ENCODE results near the gene SIKE1.

Gene SIKE1

GRCh38 chr1:114740331-114740730 lies 40.2 kb downstream of the SIKE1 start:
- H3K4me3 Mint-ChIP-seq = no peak overlapping the region
- DNase-seq (no peak), ATAC-seq (no peak)
- peaks cover 40% of the 10 kb centered on the region for H3K4me1 Mint-ChIP-seq
- H3K27ac Mint-ChIP-seq = no peak overlapping the region
- H3K9me3 Mint-ChIP-seq = no peaks in the 10 kb centered on the region
- H3K27me3 Mint-ChIP-seq = no peaks in the 10 kb centered on the region

GRCh38 chr1:114737314-114737849 lies 43.1 kb downstream of the SIKE1 start:
- no peak overlapping the region for H3K27ac Mint-ChIP-seq
- no peak overlapping the region for H3K4me3 Mint-ChIP-seq
- ATAC-seq = no peak
- no peaks in the 10 kb centered on the region for H3K9me3 Mint-ChIP-seq
- no peaks in the 10 kb centered on the region for H3K27me3 Mint-ChIP-seq
- DNase-seq = no peak
- H3K4me1 Mint-ChIP-seq = peaks cover 20% of the 10 kb centered on the region

DNA sequence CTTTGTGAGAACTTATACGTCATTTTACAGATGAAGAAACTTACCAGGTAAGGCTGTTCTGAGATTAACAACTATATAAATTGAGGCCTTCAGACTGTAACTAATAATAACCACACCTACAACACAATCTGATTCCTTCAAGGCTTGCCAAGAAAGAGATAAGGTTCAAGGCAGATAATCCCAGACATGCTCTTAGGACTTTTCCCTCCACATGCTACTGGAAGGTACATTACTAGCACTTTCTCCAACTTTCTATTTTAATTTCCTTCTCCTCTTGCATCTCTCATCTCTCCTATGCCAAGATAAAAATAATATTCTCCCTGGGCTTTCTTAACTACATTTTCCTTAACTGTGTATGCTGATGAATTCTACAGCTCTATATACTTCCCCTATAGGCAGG lies 45.0 kb downstream of the SIKE1 start:
- H3K9me3 Mint-ChIP-seq = no peaks in the 10 kb centered on the region
- ATAC-seq (no peak), DNase-seq (no peak)
- no peak overlapping the region for H3K4me3 Mint-ChIP-seq
- H3K27me3 Mint-ChIP-seq = no peaks in the 10 kb centered on the region
- peaks cover 7% of the 10 kb centered on the region for H3K4me1 Mint-ChIP-seq
- peak overlapping the region in 1 of 2 donors; percentile 16 for H3K27ac Mint-ChIP-seq

- Mint-ChIP-seq H3K27me3 (no peaks in the 10 kb centered on the region), H3K4me3 (no peak overlapping the region), H3K27ac (peak overlapping the region in 1 of 2 donors; percentile 95), H3K9me3 (no peaks in the 10 kb centered on the region), H3K4me1 (peaks cover 4% of the 10 kb centered on the region)
- no peak for DNase-seq
- ATAC-seq = no peak
Measured at GRCh38 chr1:114729782-114730181, 50.7 kb downstream of the SIKE1 start.

- Mint-ChIP-seq H3K9me3 (no peaks in the 10 kb centered on the region), H3K27ac (no peak overlapping the region), H3K4me1 (peaks cover 9% of the 10 kb centered on the region), H3K4me3 (no peak overlapping the region), H3K27me3 (no peaks in the 10 kb centered on the region)
- DNase-seq (no peak), ATAC-seq (no peak)
Measured at GRCh38 chr1:114728553-114728952, 51.9 kb downstream of the SIKE1 start.

GRCh38 chr1:114725230-114725629 lies 55.3 kb downstream of the SIKE1 start:
- Mint-ChIP-seq H3K4me3 (no peak overlapping the region), H3K27me3 (no peaks in the 10 kb centered on the region), H3K4me1 (peaks cover 6% of the 10 kb centered on the region), H3K9me3 (no peaks in the 10 kb centered on the region), H3K27ac (peak overlapping the region in 1 of 2 donors; percentile 40)
- ATAC-seq (no peak), DNase-seq (no peak)

DNA sequence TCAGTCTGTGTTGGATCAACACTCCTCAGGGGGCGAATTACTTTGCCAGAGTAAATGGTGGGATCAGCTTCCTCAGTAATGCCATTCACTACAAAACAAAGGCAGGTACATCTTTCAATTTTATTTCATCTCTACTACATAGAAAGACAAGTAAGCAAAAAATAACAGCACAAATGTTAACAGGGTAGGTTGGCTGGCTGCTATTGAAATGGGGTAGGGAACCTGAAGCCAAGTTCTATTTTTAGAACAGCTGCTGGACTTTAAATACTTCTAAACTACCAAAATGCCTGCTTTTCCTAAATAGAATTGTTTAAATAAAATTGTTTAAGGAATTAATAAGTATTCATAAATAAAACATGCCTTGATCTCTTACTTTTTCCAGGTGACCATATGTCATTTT lies 56.6 kb downstream of the SIKE1 start:
- Mint-ChIP-seq H3K27me3 (no peaks in the 10 kb centered on the region), H3K4me3 (no peak overlapping the region), H3K9me3 (no peaks in the 10 kb centered on the region), H3K27ac (peak overlapping the region in 1 of 2 donors; percentile 56), H3K4me1 (peaks cover 12% of the 10 kb centered on the region)
- DNase-seq (no peak), ATAC-seq (no peak)

GRCh38 chr1:114723457-114723856 lies 57.0 kb downstream of the SIKE1 start:
- no peak for DNase-seq
- no peaks in the 10 kb centered on the region for H3K27me3 Mint-ChIP-seq
- no peak overlapping the region for H3K27ac Mint-ChIP-seq
- H3K4me1 Mint-ChIP-seq = peaks cover 17% of the 10 kb centered on the region
- no peak overlapping the region for H3K4me3 Mint-ChIP-seq
- no peak for ATAC-seq
- no peaks in the 10 kb centered on the region for H3K9me3 Mint-ChIP-seq

DNA sequence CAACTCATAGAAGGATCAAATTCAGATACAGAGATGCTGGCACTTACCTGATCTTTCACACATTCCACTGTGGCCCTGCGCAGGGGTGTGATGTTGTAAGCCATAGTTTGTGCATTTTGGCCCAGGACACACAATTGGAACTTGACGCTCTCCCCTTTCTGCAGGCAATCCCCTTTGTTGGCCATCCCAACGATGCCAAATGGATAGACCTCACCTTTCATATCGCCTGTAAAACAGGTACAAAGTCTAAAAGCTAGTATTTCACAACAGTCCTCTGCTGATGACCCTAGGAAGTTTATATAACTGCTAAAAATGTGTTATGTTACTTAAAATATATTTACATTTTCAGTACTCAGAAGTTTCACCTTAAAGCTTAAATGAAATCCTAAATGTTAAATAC lies 60.0 kb downstream of the SIKE1 start:
- ATAC-seq = no peak
- no peaks in the 10 kb centered on the region for H3K9me3 Mint-ChIP-seq
- H3K27ac Mint-ChIP-seq = no peak overlapping the region
- DNase-seq = no peak
- H3K4me1 Mint-ChIP-seq = peaks cover 32% of the 10 kb centered on the region
- no peak overlapping the region for H3K4me3 Mint-ChIP-seq
- no peaks in the 10 kb centered on the region for H3K27me3 Mint-ChIP-seq
